HG02763 (cell line): ENCODE measurements around the gene WDR46.

Experiments used
- ATAC-seq: cut with Tn5 transposase; IDR thresholded peaks from one replicate; pipeline ENCODE4 v1.9.1; 2021; ENCODE audit warnings: mild to moderate bottlenecking, moderate library complexity; ENCODE audit not compliant: unreplicated experiment

The WDR46 gene

DNA sequence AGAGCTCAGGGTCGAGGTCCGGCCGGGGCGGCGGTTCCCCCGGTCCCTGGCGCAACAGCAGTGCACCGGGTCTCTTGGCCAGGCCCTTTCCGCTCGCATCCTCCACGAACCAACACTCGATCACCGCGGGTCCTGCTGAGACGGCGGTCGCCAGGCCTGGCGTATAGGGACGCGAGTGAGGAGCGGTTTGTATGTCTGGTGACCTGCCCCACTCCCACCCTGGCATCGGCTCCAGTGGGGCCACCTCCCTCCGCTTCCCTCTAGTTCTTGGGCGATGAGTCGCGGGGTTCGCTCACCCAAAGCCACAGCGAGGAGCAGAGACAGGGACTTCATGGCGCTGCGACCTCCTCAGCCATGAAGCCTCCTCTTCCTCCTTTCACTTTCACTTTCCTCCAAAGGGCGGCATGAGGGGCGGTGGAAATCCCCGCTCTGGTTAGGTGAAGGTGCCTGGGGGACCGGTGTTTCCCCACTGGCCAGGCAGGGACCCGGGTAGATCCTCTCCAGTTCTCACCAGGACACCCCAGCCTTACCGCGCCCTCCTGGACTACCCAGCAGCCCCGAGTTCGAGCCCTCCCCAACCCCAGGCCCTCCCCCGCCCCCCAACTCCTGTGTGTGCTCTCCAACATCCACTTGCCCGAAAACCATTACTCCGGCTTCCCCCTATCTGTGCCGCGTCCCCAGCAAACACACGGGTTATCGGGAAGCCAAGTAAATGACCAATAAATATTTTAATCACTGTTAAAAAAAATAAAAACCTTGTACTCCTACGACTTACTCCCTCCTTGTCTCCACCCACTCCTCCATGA is 24.9 kb upstream of the WDR46 start, which contains the start of gene TAPBP:
TSS of gene TAPBP (minus strand) at position 370 of the 806 bp plus-strand sequence. CDS start at position 333, 37 bp downstream.
- ATAC-seq, result peak; percentile 33

DNA sequence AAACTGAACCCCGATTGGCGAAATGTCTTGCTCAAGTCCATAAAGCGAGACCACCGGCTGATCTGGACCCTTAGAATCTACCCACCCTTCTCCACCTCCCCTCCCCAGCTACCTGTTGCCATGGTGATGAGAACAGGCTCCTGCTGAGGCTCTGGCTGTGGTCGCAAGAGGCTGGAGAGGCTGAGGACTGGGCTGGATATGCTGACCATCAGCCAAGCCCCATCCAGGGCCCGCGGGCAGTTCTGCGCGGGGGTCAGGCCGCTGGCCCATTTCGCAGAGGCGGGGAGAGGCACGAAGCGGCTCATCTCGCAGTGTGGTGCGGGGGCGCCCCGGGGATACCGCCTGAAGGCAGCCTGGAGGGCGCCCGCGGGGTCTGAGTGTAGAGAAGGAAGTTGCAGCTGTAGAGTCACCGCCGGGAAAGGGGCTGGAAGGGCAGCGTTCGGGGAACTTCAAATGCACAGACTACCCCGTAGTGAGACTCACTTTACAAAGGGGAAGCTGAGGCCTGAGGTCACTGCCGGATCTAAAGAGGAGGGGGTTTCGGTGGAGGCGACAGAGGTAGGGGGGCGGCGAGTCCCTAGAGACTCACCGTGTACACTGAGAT is 24.2 kb upstream of the WDR46 start:
- no peak for ATAC-seq

DNA sequence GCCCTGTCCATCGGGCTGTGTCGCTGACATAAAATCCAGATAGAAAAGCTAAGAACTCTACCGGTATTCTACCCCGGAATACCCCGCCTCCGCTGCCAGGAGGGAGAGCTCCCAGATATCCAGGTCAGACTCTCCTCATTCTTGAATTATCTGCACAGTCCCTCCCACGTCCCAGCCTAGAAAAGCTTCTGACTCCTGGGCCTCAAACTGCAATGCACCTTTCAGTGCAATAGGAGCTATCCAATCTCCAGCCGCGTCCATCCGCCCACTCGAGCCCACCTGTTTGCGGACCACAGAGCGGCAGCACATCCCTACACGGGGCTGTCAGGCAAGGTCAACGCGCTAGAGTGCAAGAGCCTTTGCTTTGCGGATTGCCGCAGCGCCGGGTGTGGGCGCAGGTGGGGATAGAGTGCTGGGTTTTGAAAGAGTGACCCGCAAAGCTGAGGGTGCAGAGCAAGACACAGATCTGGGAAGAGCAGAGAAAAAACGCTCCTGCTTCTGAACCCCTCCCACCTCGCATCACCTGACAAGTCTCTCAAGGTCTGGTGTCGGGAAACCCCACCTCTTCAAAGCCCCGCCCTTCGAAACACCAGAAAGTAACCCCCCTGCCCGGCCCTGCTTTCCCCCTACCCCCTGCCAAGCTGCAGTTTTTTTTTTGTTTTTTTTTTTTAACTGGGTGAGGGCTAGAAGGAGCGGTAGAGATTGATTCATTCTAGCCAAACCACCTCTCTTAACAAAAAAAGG is 23.5 kb upstream of the WDR46 start:
- no peak for ATAC-seq

DNA sequence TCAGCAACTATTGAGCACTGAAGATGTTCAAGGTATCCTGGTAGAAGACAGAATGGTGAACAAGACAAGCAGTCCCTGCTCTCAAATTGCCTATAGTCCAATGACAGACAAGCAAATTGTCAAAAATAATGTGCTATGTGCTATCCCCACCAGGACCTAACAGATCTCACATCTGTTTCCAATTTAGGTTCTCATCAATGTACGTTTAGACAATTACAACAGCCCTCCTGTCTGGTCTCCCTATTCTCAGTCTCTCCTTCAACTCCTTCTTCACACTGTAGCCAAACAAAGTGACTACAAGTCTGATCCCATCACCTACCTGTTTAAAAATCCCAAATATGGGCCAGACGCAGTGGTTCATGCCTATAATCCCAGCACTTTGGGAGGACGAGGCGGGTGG is 17.3 kb upstream of the WDR46 start:
- no peak for ATAC-seq

DNA sequence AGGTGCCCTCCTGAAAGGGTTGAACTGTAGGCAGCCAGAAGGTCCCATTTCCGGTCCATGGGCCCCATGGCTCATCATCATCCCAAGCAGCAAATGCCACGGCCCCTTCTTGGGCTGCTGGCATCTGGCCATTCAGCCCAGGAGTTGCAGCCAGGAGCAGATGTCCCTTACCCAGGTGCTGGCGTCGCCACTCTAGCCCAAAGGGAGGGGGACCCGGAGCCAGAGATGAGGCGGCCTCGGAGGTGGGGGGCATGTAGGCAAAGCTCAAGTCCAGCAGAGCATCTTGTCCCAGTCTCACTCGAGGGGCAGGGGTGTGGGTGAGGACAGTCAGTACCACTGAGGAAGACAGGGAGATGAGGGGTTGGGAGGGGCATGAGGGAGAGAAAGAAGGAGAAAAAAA is 16.0 kb upstream of the WDR46 start:
- ATAC-seq, result no peak

DNA sequence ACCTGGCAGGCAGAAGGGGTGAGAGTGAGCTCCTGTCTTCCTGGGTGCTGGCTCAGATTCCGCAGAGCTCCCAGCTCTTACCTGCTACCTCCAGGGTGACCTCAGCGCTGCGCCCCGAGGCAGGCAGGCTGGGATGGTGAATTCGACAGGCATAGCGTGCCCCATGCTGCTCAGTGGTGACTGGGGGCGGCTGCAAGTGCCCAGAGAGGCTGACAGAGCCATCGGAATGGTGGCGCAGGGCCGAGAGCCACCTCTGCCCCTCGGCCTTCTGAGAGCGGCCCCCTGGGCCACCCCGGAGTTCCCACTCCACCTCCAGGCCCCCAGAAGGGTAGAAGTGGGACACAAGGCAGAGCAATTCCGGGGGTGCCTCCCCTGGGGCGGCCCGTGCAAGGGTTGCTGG is 15.2 kb upstream of the WDR46 start:
- ATAC-seq, result no peak

DNA sequence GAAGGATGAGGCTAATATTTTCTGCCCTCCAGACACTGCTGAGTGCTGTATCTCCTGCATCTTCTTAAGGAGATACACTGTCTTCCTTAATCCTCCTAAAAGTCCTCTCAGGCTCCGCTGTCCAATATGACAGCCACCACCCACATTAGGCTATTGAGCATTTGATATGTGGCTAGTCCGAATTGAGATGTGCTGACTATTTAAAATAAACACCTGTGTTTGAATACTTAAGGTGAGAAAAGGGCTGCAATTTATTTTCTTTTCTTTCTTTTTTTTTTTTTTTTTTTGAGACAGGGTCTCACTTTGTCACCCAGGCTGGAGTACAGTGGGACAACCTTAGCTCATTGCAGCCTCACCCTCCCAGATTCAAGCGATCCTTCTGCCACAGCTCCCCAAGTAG is 12.8 kb upstream of the WDR46 start:
- ATAC-seq, result no peak

DNA sequence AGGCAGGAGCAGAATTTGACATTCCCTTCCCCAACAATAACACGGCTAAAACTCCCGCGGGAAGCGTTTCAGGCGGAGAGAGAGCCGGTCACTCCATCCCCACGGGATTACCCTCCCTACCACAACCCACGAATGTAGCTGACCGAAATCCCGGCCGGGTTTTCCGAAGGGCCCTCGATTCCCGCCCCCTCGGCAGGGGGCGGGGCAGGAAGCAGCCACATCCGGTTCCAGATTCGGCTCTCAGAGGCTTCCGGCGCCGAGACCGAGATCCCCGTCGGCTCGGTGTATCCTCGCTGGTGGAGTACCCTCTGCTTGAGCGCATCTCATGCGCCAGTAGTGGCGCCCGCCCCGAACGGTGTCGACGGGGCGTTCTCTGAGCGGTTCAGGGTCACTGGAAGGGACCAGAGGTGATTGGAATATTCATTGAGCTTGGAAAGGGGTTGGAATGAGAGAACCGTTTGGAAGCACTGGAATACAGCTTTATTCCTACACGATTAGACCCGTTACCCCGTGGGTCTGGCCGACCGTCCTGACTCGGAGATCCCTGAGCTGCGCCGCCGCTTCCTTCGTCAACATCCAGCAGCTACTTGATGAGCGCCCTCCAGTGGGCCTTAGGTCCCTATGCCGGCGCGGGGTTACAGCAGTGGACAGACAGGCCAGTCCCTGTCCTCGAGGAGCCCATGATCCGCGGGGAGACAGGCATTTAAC is 10.4 kb upstream of the WDR46 start:
- ATAC-seq, result peak; percentile 78

DNA sequence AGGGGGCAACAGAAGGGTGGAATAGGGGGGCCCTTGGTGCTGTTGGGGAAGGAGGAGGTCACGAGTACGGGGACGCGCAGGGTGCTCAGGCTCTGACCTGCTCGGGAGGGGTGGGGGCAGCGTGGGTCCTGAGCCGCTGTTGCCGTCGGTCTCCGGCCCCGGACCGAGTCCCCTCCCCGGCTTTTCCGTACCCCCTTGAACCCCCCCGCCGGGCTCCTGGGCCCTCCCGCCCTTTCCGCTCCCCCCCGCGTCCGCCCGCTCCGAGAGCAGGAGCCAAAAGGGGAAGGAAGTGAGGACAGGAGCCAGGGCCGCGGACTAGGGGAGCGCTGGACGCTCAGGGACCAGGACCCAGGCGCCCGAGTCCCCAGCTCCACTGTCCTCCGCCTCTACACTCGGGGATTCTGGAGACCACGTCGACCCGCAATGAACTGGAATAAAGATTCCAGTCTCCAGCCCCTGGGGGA is 9.8 kb upstream of the WDR46 start, which contains the start of gene RGL2:
TSS of gene RGL2 (minus strand) at position 170 of the 464 bp plus-strand sequence. CDS start 332 bp downstream, outside the sequence.
- peak; percentile 26 for ATAC-seq

DNA sequence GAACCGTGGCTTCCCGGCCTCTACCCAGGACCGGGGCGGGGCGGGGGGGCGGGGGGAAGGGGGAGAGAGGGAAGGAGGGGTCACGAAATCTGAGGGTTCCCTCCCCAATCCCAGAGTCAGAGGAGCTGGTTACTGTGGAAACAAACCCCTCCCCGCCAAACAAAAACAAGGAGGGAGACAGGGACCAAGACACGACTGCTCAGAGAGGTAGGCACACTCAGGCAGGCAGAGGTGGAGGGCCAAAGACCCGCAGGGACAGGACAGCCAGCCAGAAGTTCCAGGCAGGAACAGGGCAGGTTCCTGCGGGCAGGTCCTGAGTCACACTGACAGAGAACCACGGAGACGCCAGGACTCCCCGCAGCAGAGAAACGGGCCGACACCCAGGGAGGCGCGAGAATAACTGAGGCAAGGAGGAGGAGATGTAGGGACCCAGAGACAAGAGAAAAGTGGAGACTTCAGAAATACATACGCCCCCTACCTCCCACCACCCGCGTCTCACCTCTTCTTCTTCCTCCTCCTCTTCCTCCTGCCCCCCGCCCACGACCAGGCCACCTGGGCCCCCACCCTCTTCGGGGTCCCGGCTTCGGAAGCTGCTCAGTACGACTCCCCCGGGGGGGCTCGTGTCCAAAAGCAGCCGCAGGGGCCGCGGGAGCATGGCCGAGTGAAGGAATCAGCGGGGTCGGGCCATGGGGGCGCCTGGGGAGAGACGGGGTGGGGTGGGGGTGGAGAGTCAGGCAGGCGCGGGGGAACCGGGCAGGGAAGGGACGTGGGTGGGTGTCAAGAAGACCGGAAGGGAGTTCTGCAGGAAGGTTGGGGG is 9.1 kb upstream of the WDR46 start:
- ATAC-seq, result no peak

DNA sequence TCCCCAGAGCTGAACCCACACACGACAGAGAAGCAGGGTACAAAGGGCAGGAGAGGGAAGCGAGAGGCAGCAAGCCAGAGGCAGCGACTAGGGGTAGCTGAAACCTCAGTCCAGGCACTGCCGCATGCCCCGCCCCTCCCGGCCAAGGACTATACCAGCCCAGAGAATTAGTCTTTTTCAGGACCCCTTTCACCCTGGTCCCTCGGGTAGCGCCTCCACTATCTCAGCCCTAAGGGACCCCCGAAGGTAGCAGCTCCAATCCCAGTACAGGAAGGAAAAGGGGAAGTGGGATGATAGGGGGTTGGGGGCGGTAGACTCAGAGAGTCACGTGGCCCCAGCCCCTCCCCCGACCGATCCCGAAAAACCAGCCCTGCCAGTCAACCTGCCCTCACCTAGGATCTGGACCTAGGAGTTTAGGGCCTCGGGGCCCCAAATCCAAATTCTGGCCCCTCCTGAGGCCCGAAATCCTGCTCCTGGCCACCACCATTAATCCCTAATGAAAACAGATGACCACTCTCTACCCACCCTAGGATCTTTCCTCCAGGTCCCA is 8.4 kb upstream of the WDR46 start:
- no peak for ATAC-seq

DNA sequence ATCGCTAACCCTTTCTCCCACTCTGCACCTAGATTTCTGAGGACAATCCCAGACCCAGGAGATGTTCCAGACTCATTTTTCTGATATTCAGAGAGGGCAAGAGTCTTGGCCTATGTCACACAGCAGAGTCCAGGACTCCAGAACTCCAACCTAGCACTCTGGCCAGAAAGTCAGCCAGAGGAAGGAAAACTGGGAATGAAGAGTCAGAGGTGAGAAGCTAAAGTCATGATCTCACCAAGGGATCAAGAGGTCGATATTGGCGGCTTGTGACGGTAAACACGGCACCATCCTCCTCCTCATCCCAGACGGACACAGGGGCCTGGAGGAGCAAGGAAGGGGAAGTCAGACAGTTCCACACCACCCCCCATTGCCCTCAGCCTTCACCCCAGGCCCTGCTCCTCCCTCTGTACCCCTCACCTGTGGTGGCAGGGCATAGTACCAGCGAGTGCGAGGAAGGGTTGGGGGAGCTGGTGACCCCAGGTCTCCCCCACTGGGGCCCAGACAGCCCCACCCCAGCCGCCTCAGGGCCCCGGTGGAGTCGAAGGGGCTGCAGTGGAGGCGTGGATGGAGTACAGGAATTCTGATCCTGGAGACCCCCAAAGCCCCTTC is 7.9 kb upstream of the WDR46 start:
- no peak for ATAC-seq

DNA sequence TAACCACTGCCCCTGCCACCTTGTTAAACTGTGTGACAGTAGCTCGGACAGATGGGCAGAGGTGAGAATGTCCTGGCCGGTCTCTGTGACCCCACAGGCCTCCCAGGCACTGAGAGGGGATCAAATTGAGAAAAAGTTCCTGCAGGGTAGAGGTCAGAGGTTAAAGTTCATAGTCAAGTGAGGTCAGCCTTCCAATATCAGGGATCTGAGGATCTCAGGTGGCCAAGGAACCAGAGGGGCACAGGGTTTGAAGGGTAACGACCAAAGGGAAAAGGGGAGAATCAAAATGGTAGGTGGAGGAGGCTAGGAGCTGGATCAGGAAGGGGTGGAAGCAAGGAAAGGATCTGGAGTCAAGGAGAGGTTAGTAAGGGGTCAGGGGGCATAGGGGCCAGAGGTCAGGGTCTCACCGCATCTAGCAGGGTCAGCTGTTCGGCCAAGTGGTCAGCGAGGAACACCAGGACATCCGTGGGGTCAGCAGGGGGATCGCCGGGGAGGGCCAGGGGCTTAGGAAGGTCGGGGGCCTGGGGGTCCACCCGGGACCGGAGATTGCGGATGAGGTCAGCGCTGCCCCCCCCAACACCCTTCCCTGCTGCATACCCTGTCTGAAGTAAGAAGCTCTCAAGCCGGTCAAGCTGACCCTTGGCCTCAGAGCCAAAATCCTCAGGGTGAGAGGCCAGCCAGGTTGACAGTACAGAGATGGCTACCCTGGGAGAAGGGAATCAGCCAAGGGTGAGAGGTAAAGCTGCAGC is 6.8 kb upstream of the WDR46 start:
- ATAC-seq, result no peak

DNA sequence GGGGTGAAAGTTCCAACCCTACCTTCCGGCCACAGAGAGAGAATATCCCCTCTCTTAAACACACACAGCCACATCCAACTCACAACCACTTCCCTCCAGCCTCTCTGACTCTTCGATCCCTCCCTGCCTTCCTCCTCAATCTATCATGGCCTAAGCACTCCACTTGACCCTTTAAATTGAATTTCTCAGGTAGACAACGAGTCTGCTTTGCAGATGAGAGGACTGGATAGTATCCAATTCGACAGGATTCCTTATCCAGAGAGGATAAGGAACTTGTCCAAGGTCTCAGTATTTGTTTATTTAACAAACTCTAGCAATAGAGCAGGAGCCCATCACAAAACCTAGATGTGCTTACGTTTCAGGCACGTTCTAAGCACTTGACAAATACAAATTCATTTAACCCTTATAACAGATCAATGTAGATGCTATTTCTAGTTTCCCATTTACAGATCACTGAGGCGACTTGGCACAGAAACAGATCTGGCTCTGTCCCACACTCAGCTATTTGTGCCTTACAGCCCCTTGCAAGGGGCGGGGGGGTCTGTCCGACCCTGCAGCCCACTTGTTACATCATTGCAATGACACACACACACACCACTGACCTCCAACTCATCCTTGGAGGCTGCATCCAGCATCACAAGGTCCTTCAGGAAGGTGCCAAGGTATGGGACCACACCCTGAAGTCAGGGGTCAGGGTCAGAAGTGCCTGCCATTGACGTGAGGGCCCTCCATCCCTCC is 5.2 kb upstream of the WDR46 start:
- no peak for ATAC-seq

DNA sequence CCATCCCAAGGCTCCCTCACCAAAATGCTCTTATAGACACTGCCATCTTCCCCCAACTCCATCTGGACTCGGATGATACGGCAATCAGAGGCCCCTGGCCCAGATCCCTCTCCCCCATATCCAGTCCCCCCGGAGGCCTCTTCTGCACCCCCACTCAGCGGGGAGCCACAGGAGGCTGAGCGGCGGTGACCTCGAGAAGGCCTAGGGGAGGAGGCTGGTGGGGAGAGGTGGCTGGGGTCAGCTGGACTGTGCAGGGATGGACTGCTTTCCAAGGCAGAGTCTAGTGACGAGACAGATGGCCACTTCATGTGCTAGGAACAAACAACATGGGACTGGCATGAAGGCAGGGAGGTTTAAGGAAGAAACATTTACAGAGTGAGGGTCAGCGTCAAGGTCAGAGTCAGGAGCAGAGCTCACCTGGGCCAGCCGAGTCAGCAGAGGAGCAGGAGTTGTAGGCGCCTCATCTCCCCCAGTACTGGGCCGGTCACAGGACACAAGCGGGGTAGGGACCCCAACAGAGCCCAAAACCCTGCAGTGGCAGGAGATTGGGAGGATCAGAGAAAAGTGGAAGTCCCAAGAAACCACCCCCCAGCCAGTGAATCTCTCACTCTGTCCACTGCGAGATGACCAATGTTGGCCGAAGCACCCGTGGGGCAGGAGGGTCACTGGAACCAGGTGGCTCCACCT is 4.1 kb upstream of the WDR46 start:
- ATAC-seq, result no peak

DNA sequence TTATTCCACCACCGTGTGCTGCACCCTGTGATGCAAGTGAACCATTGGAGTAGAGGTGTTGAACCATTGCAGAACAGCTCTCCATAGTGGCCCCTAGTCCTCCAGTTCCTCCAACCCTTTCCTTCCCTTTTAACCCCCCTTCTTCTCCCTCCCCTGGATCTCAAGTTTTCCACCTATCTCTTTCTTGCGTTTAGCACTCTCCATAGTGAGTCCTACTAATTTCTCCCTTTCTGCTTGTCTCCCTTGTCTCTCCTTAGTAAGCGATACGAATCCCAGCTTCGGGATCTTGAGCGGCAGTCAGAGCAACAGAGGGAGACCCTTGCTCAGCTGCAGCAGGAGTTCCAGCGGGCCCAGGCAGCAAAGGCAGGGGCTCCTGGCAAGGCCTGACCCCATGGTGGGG is 1.4 kb upstream of the WDR46 start:
- no peak for ATAC-seq

DNA sequence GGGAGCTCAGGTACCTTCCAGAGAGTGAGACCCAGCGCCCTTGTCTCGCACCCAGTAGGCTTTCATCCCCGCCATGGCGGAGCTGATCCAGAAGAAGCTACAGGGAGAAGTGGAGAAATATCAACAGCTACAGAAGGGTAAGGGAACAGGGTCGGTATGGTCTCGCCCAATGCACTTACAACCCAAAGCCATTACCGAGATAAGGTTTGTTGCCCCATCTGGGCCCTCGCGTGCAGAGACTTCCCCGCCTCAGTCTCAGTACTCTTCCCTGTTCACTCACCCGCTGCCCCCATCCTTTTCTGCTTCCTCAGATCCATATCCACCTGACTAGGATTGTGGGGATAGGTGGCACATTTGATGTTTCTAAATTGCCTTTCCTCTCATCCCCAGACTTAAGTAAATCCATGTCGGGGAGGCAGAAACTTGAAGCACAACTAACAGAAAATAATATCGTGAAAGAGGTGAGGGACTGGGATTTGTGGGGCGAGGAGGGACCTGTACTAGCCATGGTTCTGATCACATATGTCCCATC is 811 bp upstream of the WDR46 start:
- ATAC-seq, result peak; percentile 12
